HCT116 (cell line): ENCODE measurements around the gene PPP1R36.

ENCODE experiments used
- CEBPB ChIP-seq: IDR thresholded peaks from 2 replicates; pipeline ENCODE4 v1.6.1; 2012; ENCODE audit warnings: low read depth
- CTCF ChIP-seq, 3 experiments: fragments of 200-600 bp in 1 of 3; sonication (generic) in 1 of 3; IDR thresholded peaks in 2 of 3; conservative IDR thresholded peaks in 1 of 3; 2 replicates each; pipeline ENCODE4 v1.5.1; 2012 to 2017; ENCODE audit warnings: low read depth in 2 of 3, low read length in 2 of 3, antibody characterized with exemption in 1 of 3, borderline replicate concordance in 1 of 3, control low read depth in 1 of 3, mild to moderate bottlenecking in 1 of 3, mixed read lengths in 1 of 3, mixed run types in 1 of 3, moderate library complexity in 1 of 3; ENCODE audit not compliant: insufficient read depth in 1 of 3
- EZH2 ChIP-seq: fragments of 200-600 bp; sonication (generic); IDR thresholded peaks from 2 replicates; pipeline ENCODE4 v1.6.1; 2017; ENCODE audit warnings: antibody characterized with exemption, mixed run types
- EZH2phosphoT487 ChIP-seq: fragments of 200-600 bp; IDR thresholded peaks from 2 replicates; pipeline ENCODE4 v1.6.1; 2018; ENCODE audit warnings: antibody characterized with exemption, borderline replicate concordance
- POLR2A ChIP-seq: IDR thresholded peaks from 2 replicates; pipeline ENCODE4 v1.7.0; 2011; ENCODE audit warnings: borderline replicate concordance; ENCODE audit not compliant: insufficient read depth, insufficient read length; ENCODE audit errors: extremely low read depth
- POLR2AphosphoS5 ChIP-seq: IDR thresholded peaks from 2 replicates; pipeline ENCODE4 v1.6.1; 2011; ENCODE audit warnings: mild to moderate bottlenecking, low read depth, low read length, moderate library complexity
- RAD21 ChIP-seq: IDR thresholded peaks from 2 replicates; pipeline ENCODE4 v1.6.1; 2012; ENCODE audit warnings: low read depth, mild to moderate bottlenecking
- REST ChIP-seq: IDR thresholded peaks from 2 replicates; pipeline ENCODE4 v1.6.1; 2012; ENCODE audit warnings: low read depth
- SIN3A ChIP-seq: IDR thresholded peaks from 2 replicates; pipeline ENCODE4 v1.6.1; 2012; ENCODE audit warnings: low read depth
- SP1 ChIP-seq: IDR thresholded peaks from 2 replicates; pipeline ENCODE4 v1.6.1; 2012; ENCODE audit warnings: low read depth
- ZNF274 ChIP-seq: fragments of 200-500 bp; sonication (Bioruptor generic); IDR thresholded peaks from 2 replicates; pipeline ENCODE4 v1.6.1; 2014; ENCODE audit warnings: mild to moderate bottlenecking, low read depth, low read length, inconsistent platforms

GRCh38 chr14:64612971-64613666, 63.4 kb downstream of the PPP1R36 start:
- TF ChIP-seq POLR2A (no peak), EZH2 (no peak), EZH2phosphoT487 (no peak), CEBPB (no peak), RAD21 (no peak), POLR2AphosphoS5 (no peak), SIN3A (no peak), REST (no peak), SP1 (no peak), CTCF (IDR thresholded peaks at IDR 0.05 in 2 of 3, conservative IDR thresholded peaks at IDR 0.05 in 1 of 3; ENCODE audit: borderline replicate concordance in 1 of 3, insufficient read depth in 1 of 3, low read depth in 2 of 3, low read length in 2 of 3) (no peak), ZNF274 (no peak)
